HCT116 (cell line): ENCODE data around the gene AEBP1. TPM values are rescaled to one million over a fixed set of nuclear protein-coding genes. Genes with fewer than 3 reads are reported as not detected.

ENCODE experiments used
- ATAC-seq: fragments of 200-7000 bp; cut with Tn5 transposase; 2 replicates; pipeline ENCODE4 v1.9.1; 2020; ENCODE audit warnings: mild to moderate bottlenecking, moderate library complexity
- BruUV-seq: library from RNA; stranded (reverse); fragments of 400-500 nt; replicated peaks from 2 replicates; lab custom pipeline; 2021; lab: Mats Ljungman, UMichigan
- CTCF ChIA-PET: fragments of 300-600 bp; sonication (Branson Sonifier 250); formaldehyde crosslinking; loops from one replicate; lab custom pipeline; 2021; ENCODE audit warnings: antibody characterized with exemption; lab: Charles Lee
- POLR2A ChIA-PET: fragments of 300-600, 350-600 bp; sonication (Branson Sonifier 250); formaldehyde crosslinking; loops from one replicate; lab custom pipeline; 2021; ENCODE audit warnings: antibody characterized with exemption; lab: Charles Lee
- RAD21 ChIA-PET, 2 experiments: fragments of 300-600 bp; sonication (Branson Sonifier 250); formaldehyde crosslinking; loops; one replicate each; lab custom pipeline; 2023; ENCODE audit warnings: low total read pairs in 2 of 2; ENCODE audit not compliant: uncharacterized antibody in 2 of 2, unreplicated experiment in 2 of 2, low non-redundant PET in 1 of 2; lab: Charles Lee
- DNase-seq: peaks from one replicate; pipeline ENCODE4 v3.0.0-alpha.2; 2010; ENCODE audit warnings: low read depth, low spot score
- H2AFZ ChIP-seq: fragments of 200-600 bp; shearing (Covaris generic), sonication (generic); 2 replicates; pipeline ENCODE4 v1.6.1; 2017; ENCODE audit warnings: low read depth, mixed run types, mixed read lengths, antibody characterized with exemption, low read length; ENCODE audit not compliant: poor library complexity, severe bottlenecking
- H3K27ac ChIP-seq: 2 replicates; pipeline ENCODE4 v1.5.1; 2012; ENCODE audit warnings: low read depth, low read length
- H3K27me3 ChIP-seq: fragments of 200-600 bp; sonication (generic); 2 replicates; pipeline ENCODE4 v1.6.1; 2016; ENCODE audit warnings: mixed run types, low read length, mixed read lengths; ENCODE audit not compliant: insufficient read depth
- H3K36me3 ChIP-seq, 2 experiments: fragments of 200-500 bp in 1 of 2; fragments of 200-600 bp in 1 of 2; sonication (Bioruptor generic) in 1 of 2; sonication (generic) in 1 of 2; 2 replicates each; pipeline versions ENCODE4 v1.5.1 to v1.6.1; 2014 to 2016; ENCODE audit warnings: low read length in 2 of 2, inconsistent platforms in 1 of 2, mixed read lengths in 1 of 2, mixed run types in 1 of 2; ENCODE audit not compliant: insufficient read depth in 2 of 2, control insufficient read depth in 1 of 2
- H3K4me1 ChIP-seq, 2 experiments: fragments of 200-600 bp in 1 of 2; sonication (generic) in 1 of 2; 2 replicates each; pipeline versions ENCODE4 v1.5.1 to v1.6.1; 2012 to 2017; ENCODE audit warnings: low read length in 2 of 2, inconsistent platforms in 1 of 2, mild to moderate bottlenecking in 1 of 2, mixed read lengths in 1 of 2, mixed run types in 1 of 2, moderate library complexity in 1 of 2; ENCODE audit not compliant: insufficient read depth in 2 of 2, control insufficient read depth in 1 of 2
- H3K4me2 ChIP-seq: fragments of 200-600 bp; sonication (generic); 2 replicates; pipeline ENCODE4 v1.6.1; 2017; ENCODE audit warnings: mixed run types, low read length, mixed read lengths
- H3K4me3 ChIP-seq, 2 experiments: fragments of 200-600 bp in 1 of 2; sonication (generic) in 1 of 2; replicated peaks in 1 of 2; 2 replicates each; pipeline ENCODE4 v1.5.1; 2011 to 2016; ENCODE audit warnings: low read length in 2 of 2, control low read depth in 1 of 2, low read depth in 1 of 2, mild to moderate bottlenecking in 1 of 2, mixed read lengths in 1 of 2, mixed run types in 1 of 2
- H3K79me2 ChIP-seq: fragments of 200-600 bp; sonication (generic); 2 replicates; pipeline ENCODE4 v1.6.1; 2017; ENCODE audit warnings: mild to moderate bottlenecking, mixed run types, low read length, moderate library complexity, mixed read lengths; ENCODE audit not compliant: insufficient read depth
- H3K9ac ChIP-seq: fragments of 200-600 bp; sonication (generic); 2 replicates; pipeline ENCODE4 v1.6.1; 2016; ENCODE audit warnings: low read length, mixed read lengths
- H3K9me2 ChIP-seq: fragments of 200-600 bp; sonication (generic), shearing (Covaris generic); 2 replicates; pipeline ENCODE4 v1.6.1; 2017; ENCODE audit warnings: mixed run types, mild to moderate bottlenecking, moderate library complexity; ENCODE audit not compliant: insufficient read depth
- H3K9me3 ChIP-seq, 2 experiments: fragments of 200-500 bp in 1 of 2; fragments of 200-600 bp in 1 of 2; sonication (Bioruptor generic) in 1 of 2; sonication (generic) in 1 of 2; 2 replicates each; pipeline ENCODE4 v1.6.1; 2014 to 2017; ENCODE audit warnings: low read length in 2 of 2, mixed read lengths in 2 of 2, inconsistent platforms in 1 of 2, low read depth in 1 of 2, mild to moderate bottlenecking in 1 of 2, mixed run types in 1 of 2, moderate library complexity in 1 of 2; ENCODE audit not compliant: control insufficient read depth in 1 of 2, insufficient read depth in 1 of 2
- H4K20me1 ChIP-seq: fragments of 200-600 bp; sonication (generic), shearing (Covaris generic); 2 replicates; pipeline ENCODE4 v1.6.1; 2017; ENCODE audit warnings: mixed run types, mild to moderate bottlenecking, moderate library complexity; ENCODE audit not compliant: insufficient read depth
- CEBPB ChIP-seq: IDR thresholded peaks from 2 replicates; pipeline ENCODE4 v1.6.1; 2012; ENCODE audit warnings: low read depth
- EGR1 ChIP-seq: IDR thresholded peaks from 2 replicates; pipeline ENCODE4 v1.6.1; 2012; ENCODE audit warnings: low read depth
- JUND ChIP-seq: IDR thresholded peaks from 2 replicates; pipeline ENCODE4 v1.6.1; 2012
- TCF7L2 ChIP-seq: IDR thresholded peaks from 2 replicates; pipeline ENCODE4 v1.7.0; 2011; ENCODE audit warnings: borderline replicate concordance, inconsistent platforms; ENCODE audit not compliant: insufficient read depth, insufficient read length; ENCODE audit errors: extremely low read depth
- intact Hi-C: fragments of 100-400 bp; cut with micrococcal nuclease; formaldehyde crosslinking; loops from 2 replicates; pipeline ENCODE4 v1.10.0; 2022
- total RNA-seq: library from RNA; stranded (reverse); gene quantifications from one replicate; pipeline ENCODE4 v1.2.1, GENCODE V29; 2021; ENCODE audit not compliant: unreplicated experiment
- TF ChIP-seq, protein P1 (sequence below): IDR thresholded peaks from 2 replicates; pipeline ENCODE4 v1.6.1; 2012; ENCODE audit warnings: low read depth
- TF ChIP-seq, protein P2 (sequence below): IDR thresholded peaks from 2 replicates; pipeline ENCODE4 v1.6.1; 2011; ENCODE audit warnings: mild to moderate bottlenecking, low read length, moderate library complexity; ENCODE audit not compliant: insufficient replicate concordance; ENCODE audit errors: extremely low read depth

AEBP1 gene
- total RNA-seq, 1 experiment from 2014 or later, result 0.49 TPM

DNA sequence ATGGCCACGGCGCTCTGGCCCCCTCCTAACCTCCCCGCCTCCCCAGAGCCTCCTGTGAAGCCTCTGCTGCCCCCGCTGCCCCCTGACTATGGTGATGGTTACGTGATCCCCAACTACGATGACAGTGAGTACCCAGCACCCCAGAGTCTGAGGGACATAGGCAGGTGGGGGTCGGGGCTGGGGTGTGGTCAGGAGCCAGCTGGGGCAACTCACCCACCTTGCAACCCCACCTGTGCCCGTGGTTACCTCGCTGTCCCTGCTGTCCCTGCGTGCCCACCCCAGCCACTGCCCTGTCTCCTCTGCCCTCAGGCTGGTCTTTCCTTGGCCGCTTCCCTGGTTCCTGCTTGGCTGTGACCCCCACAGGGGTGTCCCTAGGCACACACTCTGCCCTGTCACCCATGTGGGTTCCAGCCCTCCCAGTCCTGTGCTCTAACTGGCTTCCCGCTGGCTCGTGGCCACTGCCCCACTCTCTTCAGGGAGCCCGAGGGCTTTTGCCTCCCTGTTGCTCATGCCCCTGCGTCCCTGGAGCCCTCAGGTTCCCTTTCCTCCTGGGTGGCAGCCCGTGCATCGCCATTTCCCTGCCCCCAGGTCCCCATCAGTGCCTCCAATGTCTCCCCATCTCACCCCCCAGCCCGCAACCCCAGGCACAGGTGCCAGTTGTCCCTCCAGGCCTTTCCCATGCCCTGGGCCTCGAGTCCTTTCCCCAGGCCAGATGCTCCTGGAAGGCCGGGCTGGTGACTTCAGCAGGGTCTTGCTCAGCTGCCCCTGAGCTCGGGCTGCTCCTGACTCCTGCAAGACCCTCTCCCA lies 4.0 kb downstream of the AEBP1 start:
- no TSS peak for BruUV-seq
- TF ChIP-seq EGR1, result no peak
- no peak for TF ChIP-seq TCF7L2
- TF ChIP-seq JUND, result no peak
- TF ChIP-seq, protein P1, sequence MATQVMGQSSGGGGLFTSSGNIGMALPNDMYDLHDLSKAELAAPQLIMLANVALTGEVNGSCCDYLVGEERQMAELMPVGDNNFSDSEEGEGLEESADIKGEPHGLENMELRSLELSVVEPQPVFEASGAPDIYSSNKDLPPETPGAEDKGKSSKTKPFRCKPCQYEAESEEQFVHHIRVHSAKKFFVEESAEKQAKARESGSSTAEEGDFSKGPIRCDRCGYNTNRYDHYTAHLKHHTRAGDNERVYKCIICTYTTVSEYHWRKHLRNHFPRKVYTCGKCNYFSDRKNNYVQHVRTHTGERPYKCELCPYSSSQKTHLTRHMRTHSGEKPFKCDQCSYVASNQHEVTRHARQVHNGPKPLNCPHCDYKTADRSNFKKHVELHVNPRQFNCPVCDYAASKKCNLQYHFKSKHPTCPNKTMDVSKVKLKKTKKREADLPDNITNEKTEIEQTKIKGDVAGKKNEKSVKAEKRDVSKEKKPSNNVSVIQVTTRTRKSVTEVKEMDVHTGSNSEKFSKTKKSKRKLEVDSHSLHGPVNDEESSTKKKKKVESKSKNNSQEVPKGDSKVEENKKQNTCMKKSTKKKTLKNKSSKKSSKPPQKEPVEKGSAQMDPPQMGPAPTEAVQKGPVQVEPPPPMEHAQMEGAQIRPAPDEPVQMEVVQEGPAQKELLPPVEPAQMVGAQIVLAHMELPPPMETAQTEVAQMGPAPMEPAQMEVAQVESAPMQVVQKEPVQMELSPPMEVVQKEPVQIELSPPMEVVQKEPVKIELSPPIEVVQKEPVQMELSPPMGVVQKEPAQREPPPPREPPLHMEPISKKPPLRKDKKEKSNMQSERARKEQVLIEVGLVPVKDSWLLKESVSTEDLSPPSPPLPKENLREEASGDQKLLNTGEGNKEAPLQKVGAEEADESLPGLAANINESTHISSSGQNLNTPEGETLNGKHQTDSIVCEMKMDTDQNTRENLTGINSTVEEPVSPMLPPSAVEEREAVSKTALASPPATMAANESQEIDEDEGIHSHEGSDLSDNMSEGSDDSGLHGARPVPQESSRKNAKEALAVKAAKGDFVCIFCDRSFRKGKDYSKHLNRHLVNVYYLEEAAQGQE, result no peak
- no peak for TF ChIP-seq CEBPB
- TF ChIP-seq, protein P2, sequence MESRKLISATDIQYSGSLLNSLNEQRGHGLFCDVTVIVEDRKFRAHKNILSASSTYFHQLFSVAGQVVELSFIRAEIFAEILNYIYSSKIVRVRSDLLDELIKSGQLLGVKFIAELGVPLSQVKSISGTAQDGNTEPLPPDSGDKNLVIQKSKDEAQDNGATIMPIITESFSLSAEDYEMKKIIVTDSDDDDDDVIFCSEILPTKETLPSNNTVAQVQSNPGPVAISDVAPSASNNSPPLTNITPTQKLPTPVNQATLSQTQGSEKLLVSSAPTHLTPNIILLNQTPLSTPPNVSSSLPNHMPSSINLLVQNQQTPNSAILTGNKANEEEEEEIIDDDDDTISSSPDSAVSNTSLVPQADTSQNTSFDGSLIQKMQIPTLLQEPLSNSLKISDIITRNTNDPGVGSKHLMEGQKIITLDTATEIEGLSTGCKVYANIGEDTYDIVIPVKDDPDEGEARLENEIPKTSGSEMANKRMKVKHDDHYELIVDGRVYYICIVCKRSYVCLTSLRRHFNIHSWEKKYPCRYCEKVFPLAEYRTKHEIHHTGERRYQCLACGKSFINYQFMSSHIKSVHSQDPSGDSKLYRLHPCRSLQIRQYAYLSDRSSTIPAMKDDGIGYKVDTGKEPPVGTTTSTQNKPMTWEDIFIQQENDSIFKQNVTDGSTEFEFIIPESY, result no peak
- Histone ChIP-seq H3K27me3 (no peaks in the 10 kb centered on the region), H3K36me3 (no peaks in the 10 kb centered on the region), H3K79me2 (no peaks in the 10 kb centered on the region), H3K27ac (no peak overlapping the region; the same call in 1 of the 2 replicates), H4K20me1 (no peaks in the 10 kb centered on the region), H3K4me2 (no peak overlapping the region), H3K9ac (no peak overlapping the region), H3K9me2 (no peaks in the 10 kb centered on the region), H3K9me3 (no peaks in the 10 kb centered on the region), H3K4me1 (peaks cover 0 to 6% of the 10 kb centered on the region in 2 experiments; a peak in 2 of 4 replicates), H3K4me3 (no peak overlapping the region), H2AFZ (no peak overlapping the region)
- intact Hi-C loops, result no loop called here
- DNase-seq (no peak), ATAC-seq (no peak)
- CTCF ChIA-PET, result no interaction called here
- POLR2A ChIA-PET, result no interaction called here
- RAD21 ChIA-PET, result no interaction called here
